IPS-15b (cell line): ENCODE measurements around the gene MYLK4.

ENCODE experiments used
- H3K27me3 ChIP-seq: one replicate; pipeline ENCODE4 v1.6.1; 2013; ENCODE audit warnings: low read length; ENCODE audit not compliant: control insufficient read depth, insufficient read depth
- H3K36me3 ChIP-seq: one replicate; pipeline ENCODE4 v1.6.1; 2013; ENCODE audit warnings: low read length; ENCODE audit not compliant: control insufficient read depth, insufficient read depth
- H3K4me1 ChIP-seq: one replicate; pipeline ENCODE4 v1.6.1; 2013; ENCODE audit warnings: mild to moderate bottlenecking, low read length; ENCODE audit not compliant: control insufficient read depth, insufficient read depth
- H3K4me3 ChIP-seq: one replicate; pipeline ENCODE4 v1.5.1; 2013; ENCODE audit warnings: low read depth, low read length
- H3K9ac ChIP-seq: one replicate; pipeline ENCODE4 v1.6.1; 2013; ENCODE audit warnings: low read depth, mild to moderate bottlenecking, low read length
- H3K9me3 ChIP-seq: one replicate; pipeline ENCODE4 v1.6.1; 2013; ENCODE audit warnings: mild to moderate bottlenecking, low read length; ENCODE audit not compliant: control insufficient read depth, insufficient read depth

MYLK4 gene

GRCh38 chr6:2773449-2773848 lies 22.7 kb upstream of the MYLK4 start:
- H3K27me3 ChIP-seq, result no peaks in the 10 kb centered on the region
- no peaks in the 10 kb centered on the region for H3K9me3 ChIP-seq
- peaks cover 12% of the 10 kb centered on the region for H3K4me1 ChIP-seq
- peaks cover 4% of the 10 kb centered on the region for H3K36me3 ChIP-seq
- H3K9ac ChIP-seq, result no peak overlapping the region
- H3K4me3 ChIP-seq, result no peak overlapping the region

- Histone ChIP-seq H3K9me3 (no peaks in the 10 kb centered on the region), H3K9ac (no peak overlapping the region), H3K4me1 (peaks cover 12% of the 10 kb centered on the region), H3K27me3 (no peaks in the 10 kb centered on the region), H3K4me3 (no peak overlapping the region), H3K36me3 (peaks cover 4% of the 10 kb centered on the region)
Observed at GRCh38 chr6:2772840-2773239, 22.1 kb upstream of the MYLK4 start.

- Histone ChIP-seq H3K36me3 (peaks cover 4% of the 10 kb centered on the region), H3K27me3 (no peaks in the 10 kb centered on the region), H3K9me3 (no peaks in the 10 kb centered on the region), H3K9ac (no peak overlapping the region), H3K4me3 (no peak overlapping the region), H3K4me1 (peaks cover 17% of the 10 kb centered on the region)
Observed at GRCh38 chr6:2771079-2771478, 20.4 kb upstream of the MYLK4 start.

- Histone ChIP-seq H3K9ac (no peak overlapping the region), H3K4me1 (peaks cover 17% of the 10 kb centered on the region), H3K36me3 (peaks cover 4% of the 10 kb centered on the region), H3K4me3 (no peak overlapping the region), H3K9me3 (no peaks in the 10 kb centered on the region), H3K27me3 (no peaks in the 10 kb centered on the region)
Observed at GRCh38 chr6:2770171-2770570, 19.4 kb upstream of the MYLK4 start.

- peak overlapping the region; percentile 8 for H3K9ac ChIP-seq
- peaks cover 17% of the 10 kb centered on the region for H3K4me1 ChIP-seq
- H3K4me3 ChIP-seq, result no peak overlapping the region
- no peaks in the 10 kb centered on the region for H3K27me3 ChIP-seq
- no peaks in the 10 kb centered on the region for H3K36me3 ChIP-seq
- no peaks in the 10 kb centered on the region for H3K9me3 ChIP-seq
Observed at GRCh38 chr6:2768696-2769095, 18.0 kb upstream of the MYLK4 start.

- H3K27me3 ChIP-seq, result no peaks in the 10 kb centered on the region
- H3K4me1 ChIP-seq, result peaks cover 17% of the 10 kb centered on the region
- H3K9ac ChIP-seq, result no peak overlapping the region
- peak overlapping the region; percentile 90 for H3K4me3 ChIP-seq
- H3K36me3 ChIP-seq, result no peaks in the 10 kb centered on the region
- no peaks in the 10 kb centered on the region for H3K9me3 ChIP-seq
Observed at GRCh38 chr6:2767657-2768524, 17.2 kb upstream of the MYLK4 start.

GRCh38 chr6:2766767-2767656 lies 16.3 kb upstream of the MYLK4 start:
- peak overlapping the region; percentile 77 for H3K9ac ChIP-seq
- H3K36me3 ChIP-seq, result no peaks in the 10 kb centered on the region
- H3K27me3 ChIP-seq, result no peaks in the 10 kb centered on the region
- H3K9me3 ChIP-seq, result no peaks in the 10 kb centered on the region
- H3K4me3 ChIP-seq, result peak overlapping the region; percentile 90
- H3K4me1 ChIP-seq, result peaks cover 17% of the 10 kb centered on the region

GRCh38 chr6:2765896-2766766 lies 15.4 kb upstream of the MYLK4 start:
- Histone ChIP-seq H3K27me3 (no peaks in the 10 kb centered on the region), H3K36me3 (no peaks in the 10 kb centered on the region), H3K4me3 (peak overlapping the region; percentile 90), H3K9me3 (no peaks in the 10 kb centered on the region), H3K9ac (peak overlapping the region; percentile 77), H3K4me1 (peaks cover 16% of the 10 kb centered on the region)

- Histone ChIP-seq H3K36me3 (no peaks in the 10 kb centered on the region), H3K9ac (peak within 1 kb of the TSS; percentile 77), H3K27me3 (no peaks in the 10 kb centered on the region), H3K4me3 (peak within 1 kb of the TSS; percentile 90), H3K4me1 (peaks cover 13% of the 10 kb centered on the region), H3K9me3 (no peaks in the 10 kb centered on the region)
Observed at GRCh38 chr6:2765166-2765895, 14.6 kb upstream of the MYLK4 start, which contains the start of gene WRNIP1. Gene WRNIP1, plus strand, starts transcription at chr6:2765393. Its CDS starts 230 bp downstream, at chr6:2765623.

- Histone ChIP-seq H3K4me3 (peak overlapping the region; percentile 72), H3K36me3 (no peaks in the 10 kb centered on the region), H3K27me3 (no peaks in the 10 kb centered on the region), H3K9ac (peak overlapping the region; percentile 71), H3K4me1 (peaks cover 7% of the 10 kb centered on the region), H3K9me3 (no peaks in the 10 kb centered on the region)
Observed at GRCh38 chr6:2764610-2765165, 14.0 kb upstream of the MYLK4 start.
